Measurements from ENCODE around the gene PAK2.

- TF ChIP-seq POLR2A (IDR thresholded peaks at IDR 0.05; ENCODE audit: low read length) (no peak), GATA1 (IDR thresholded peaks at IDR 0.05; ENCODE audit: low read depth, low read length) (no peak)
Measured at GRCh38 chr3:196699749-196700148, 39.9 kb upstream of the PAK2 start.
